SU-DHL-6 (cell line): Measurements from ENCODE around the gene NHLRC2.

Source experiments
- H2AFZ ChIP-seq: fragments of 200-600 bp; sonication (generic); 2 replicates; pipeline ENCODE4 v1.6.1; 2014; ENCODE audit warnings: low read depth, mild to moderate bottlenecking, moderate library complexity, mixed read lengths, antibody characterized with exemption, low read length; ENCODE audit not compliant: severe bottlenecking
- H3F3A ChIP-seq: fragments of 200-600 bp; shearing (Covaris generic); 2 replicates; pipeline ENCODE4 v1.6.0; 2016; ENCODE audit warnings: antibody characterized with exemption, mild to moderate bottlenecking; ENCODE audit not compliant: insufficient read depth
- H3K27ac ChIP-seq: fragments of 200-600 bp; sonication (generic); 2 replicates; pipeline ENCODE4 v1.5.1; 2016; ENCODE audit warnings: low read depth, mild to moderate bottlenecking, low read length, moderate library complexity, mixed read lengths
- H3K27me3 ChIP-seq: fragments of 200-600 bp; sonication (generic), shearing (Covaris generic); 2 replicates; pipeline ENCODE4 v1.6.0; 2014; ENCODE audit warnings: mild to moderate bottlenecking, low read length
- H3K36me3 ChIP-seq: fragments of 200-600 bp; sonication (generic); 2 replicates; pipeline ENCODE4 v1.6.1; 2014; ENCODE audit warnings: mild to moderate bottlenecking, low read length, mixed read lengths
- H3K4me2 ChIP-seq: fragments of 300-600, 200-600 bp; shearing (Covaris generic), sonication (generic); 2 replicates; pipeline ENCODE4 v1.6.0; 2014; ENCODE audit warnings: low read length, low read depth, mild to moderate bottlenecking; ENCODE audit not compliant: poor library complexity, severe bottlenecking
- H3K4me3 ChIP-seq: fragments of 200-600 bp; sonication (generic); 2 replicates; pipeline ENCODE4 v1.5.1; 2014; ENCODE audit warnings: antibody characterized with exemption, low read length, mild to moderate bottlenecking, mixed read lengths; ENCODE audit not compliant: insufficient read depth, poor library complexity, severe bottlenecking
- H3K79me2 ChIP-seq: fragments of 200-600 bp; sonication (generic); 2 replicates; pipeline ENCODE4 v1.6.1; 2014; ENCODE audit warnings: mild to moderate bottlenecking, low read length, moderate library complexity; ENCODE audit not compliant: insufficient read depth
- H3K9ac ChIP-seq: fragments of 200-600 bp; sonication (generic); 2 replicates; pipeline ENCODE4 v1.7.0; 2014; ENCODE audit warnings: mild to moderate bottlenecking, low read length
- H3K9me2 ChIP-seq: fragments of 200-600 bp; sonication (generic); replicated peaks from 2 replicates; pipeline ENCODE4 v1.6.1; 2014; ENCODE audit warnings: low read length; ENCODE audit not compliant: insufficient read depth
- H3K9me3 ChIP-seq: fragments of 200-600 bp; sonication (generic); 2 replicates; pipeline ENCODE4 v1.6.1; 2014; ENCODE audit warnings: low read length, mixed read lengths; ENCODE audit not compliant: insufficient read depth
- H4K20me1 ChIP-seq: fragments of 200-600 bp; sonication (generic); 2 replicates; pipeline ENCODE4 v1.6.1; 2014; ENCODE audit warnings: low read depth, mild to moderate bottlenecking, antibody characterized with exemption, low read length, moderate library complexity, mixed read lengths
- EZH2phosphoT487 ChIP-seq: fragments of 200-600 bp; sonication (generic), shearing (Covaris generic); conservative IDR thresholded peaks from 2 replicates; pipeline ENCODE4 v1.6.1; 2018; ENCODE audit warnings: mild to moderate bottlenecking, antibody characterized with exemption, low read length, moderate library complexity, mixed read lengths
- TF ChIP-seq, protein P1 (sequence below): fragments of 200-600 bp; sonication (generic); IDR thresholded peaks from one replicate; pipeline ENCODE4 v1.5.1; 2017; ENCODE audit warnings: antibody characterized with exemption, mild to moderate bottlenecking, low read length, moderate library complexity; ENCODE audit not compliant: insufficient read depth, poor library complexity, severe bottlenecking

NHLRC2 gene

DNA sequence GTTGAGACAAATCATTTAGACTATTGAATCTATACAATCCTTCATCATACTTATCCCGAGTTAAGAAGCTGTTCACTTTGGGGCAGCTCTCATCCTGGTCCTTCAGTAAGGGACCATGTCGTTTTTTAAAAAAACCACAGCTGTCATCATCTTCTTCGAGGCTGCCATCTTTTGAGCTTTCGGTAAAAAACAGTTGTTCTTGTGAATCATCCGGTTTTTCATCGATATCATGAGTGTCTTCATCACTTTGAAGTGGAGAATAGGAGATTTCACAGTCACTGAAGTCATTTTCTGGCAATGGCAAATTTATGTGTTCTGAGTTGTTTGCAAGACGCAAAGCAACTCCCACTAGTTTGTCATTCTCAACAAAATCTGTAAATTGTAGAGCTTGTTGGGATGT, 4.5 kb upstream of the NHLRC2 start:
- Histone ChIP-seq H3F3A (peaks cover 26% of the 10 kb centered on the region), H3K9ac (no peak overlapping the region), H3K4me2 (peak overlapping the region; percentile 79), H3K27ac (no peak overlapping the region), H3K4me3 (no peak overlapping the region), H3K9me2 (no peaks in the 10 kb centered on the region), H3K79me2 (peaks cover 14% of the 10 kb centered on the region; the same call in 1 of the 2 replicates), H2AFZ (no peak overlapping the region), H4K20me1 (no peaks in the 10 kb centered on the region), H3K36me3 (peaks cover 8% of the 10 kb centered on the region; the same call in 1 of the 2 replicates), H3K9me3 (no peaks in the 10 kb centered on the region), H3K27me3 (no peaks in the 10 kb centered on the region)
- TF ChIP-seq EZH2phosphoT487: no peak
- TF ChIP-seq, protein P1, sequence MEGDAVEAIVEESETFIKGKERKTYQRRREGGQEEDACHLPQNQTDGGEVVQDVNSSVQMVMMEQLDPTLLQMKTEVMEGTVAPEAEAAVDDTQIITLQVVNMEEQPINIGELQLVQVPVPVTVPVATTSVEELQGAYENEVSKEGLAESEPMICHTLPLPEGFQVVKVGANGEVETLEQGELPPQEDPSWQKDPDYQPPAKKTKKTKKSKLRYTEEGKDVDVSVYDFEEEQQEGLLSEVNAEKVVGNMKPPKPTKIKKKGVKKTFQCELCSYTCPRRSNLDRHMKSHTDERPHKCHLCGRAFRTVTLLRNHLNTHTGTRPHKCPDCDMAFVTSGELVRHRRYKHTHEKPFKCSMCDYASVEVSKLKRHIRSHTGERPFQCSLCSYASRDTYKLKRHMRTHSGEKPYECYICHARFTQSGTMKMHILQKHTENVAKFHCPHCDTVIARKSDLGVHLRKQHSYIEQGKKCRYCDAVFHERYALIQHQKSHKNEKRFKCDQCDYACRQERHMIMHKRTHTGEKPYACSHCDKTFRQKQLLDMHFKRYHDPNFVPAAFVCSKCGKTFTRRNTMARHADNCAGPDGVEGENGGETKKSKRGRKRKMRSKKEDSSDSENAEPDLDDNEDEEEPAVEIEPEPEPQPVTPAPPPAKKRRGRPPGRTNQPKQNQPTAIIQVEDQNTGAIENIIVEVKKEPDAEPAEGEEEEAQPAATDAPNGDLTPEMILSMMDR: no peak

DNA sequence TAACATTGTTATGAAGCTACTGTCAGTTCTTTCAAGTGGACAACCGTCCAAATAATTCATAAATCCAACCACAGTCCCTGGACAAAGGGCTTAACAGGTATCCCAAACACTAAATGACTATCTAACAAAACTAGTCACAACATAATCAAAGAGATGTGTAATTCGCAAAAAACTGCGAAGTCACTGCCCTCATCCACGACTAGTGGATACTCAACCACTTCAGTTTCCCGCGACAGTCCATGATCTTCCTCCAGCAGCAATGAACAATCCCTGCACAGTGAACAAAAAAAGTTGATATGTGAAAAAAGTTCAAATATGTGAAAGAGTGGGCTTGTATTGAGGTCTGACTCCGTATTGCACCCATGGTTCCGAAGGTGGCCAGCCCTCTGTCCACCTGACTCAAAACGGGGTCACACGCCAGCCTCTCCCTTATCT, 866 bp upstream of the NHLRC2 start:
- H3K27ac ChIP-seq: peak overlapping the region; percentile 87

DNA sequence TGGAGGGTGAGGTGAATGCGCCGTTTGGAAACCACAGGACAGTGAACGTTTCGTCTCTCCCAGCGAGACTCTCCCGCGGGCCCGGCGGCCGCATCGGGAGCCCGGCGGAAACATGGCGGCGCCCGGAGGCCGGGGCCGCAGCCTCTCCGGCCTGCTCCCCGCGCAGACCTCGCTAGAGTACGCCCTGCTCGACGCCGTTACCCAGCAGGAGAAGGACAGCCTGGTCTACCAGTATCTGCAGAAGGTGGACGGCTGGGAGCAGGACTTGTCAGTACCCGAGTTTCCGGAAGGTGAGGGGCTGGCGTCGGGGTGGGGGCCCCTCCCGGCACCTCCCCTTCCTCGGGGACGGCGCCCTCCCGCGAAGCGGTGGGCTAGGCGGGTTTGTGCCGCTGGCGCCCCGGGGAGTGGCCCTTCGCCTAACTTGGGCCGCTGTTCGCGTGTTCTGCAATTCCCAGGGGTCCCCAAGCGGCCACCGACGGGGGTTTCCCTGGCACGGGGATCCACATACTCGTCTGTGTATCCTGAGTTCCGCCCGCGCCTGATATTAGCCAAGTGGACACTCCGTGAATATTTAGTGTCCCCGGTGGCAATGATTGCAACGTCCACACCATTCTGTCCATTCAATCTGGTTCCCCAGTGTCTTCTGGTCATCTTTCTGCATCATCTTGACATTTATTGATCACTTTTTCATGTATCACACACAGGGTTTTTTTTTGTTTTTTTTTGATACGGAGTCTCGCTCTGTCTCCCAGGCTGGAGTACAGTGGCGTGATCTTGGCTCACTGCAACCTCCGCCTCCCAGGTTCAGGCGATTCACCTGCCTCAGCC, 514 bp downstream of the NHLRC2 start:
- TF ChIP-seq EZH2phosphoT487: no peak
- TF ChIP-seq, protein P1: no peak
- Histone ChIP-seq H3K36me3 (peaks cover 21% of the 10 kb centered on the region; the same call in 1 of the 2 replicates), H3K27ac (peak overlapping the region; percentile 87), H3K9ac (peak overlapping the region; percentile 92), H4K20me1 (no peaks in the 10 kb centered on the region), H3K79me2 (peaks cover 51% of the 10 kb centered on the region), H3K9me2 (no peaks in the 10 kb centered on the region), H3K9me3 (no peaks in the 10 kb centered on the region), H2AFZ (peak overlapping the region; percentile 100), H3K4me2 (peak overlapping the region; percentile 79), H3K27me3 (no peaks in the 10 kb centered on the region), H3K4me3 (peak overlapping the region; percentile 86), H3F3A (peaks cover 36% of the 10 kb centered on the region)

More for the DNA sequence above, 866 bp upstream of the NHLRC2 start:
- Histone ChIP-seq H3K9ac (peak overlapping the region; percentile 92), H2AFZ (peak overlapping the region; percentile 100), H3K9me3 (no peaks in the 10 kb centered on the region), H3K27me3 (no peaks in the 10 kb centered on the region), H3F3A (peaks cover 36% of the 10 kb centered on the region), H3K9me2 (no peaks in the 10 kb centered on the region), H3K4me2 (peak overlapping the region; percentile 79), H4K20me1 (no peaks in the 10 kb centered on the region), H3K79me2 (peaks cover 49% of the 10 kb centered on the region), H3K36me3 (0 out of 2 replicates have a peak, but pooled peaks cover 7% of the 10 kb centered on the region), H3K4me3 (peak overlapping the region; percentile 86)
- TF ChIP-seq EZH2phosphoT487: no peak
- TF ChIP-seq, protein P1: no peak
